HG03565 (cell line): Measurements from ENCODE around the gene SPIN1.

Experiments used
- ATAC-seq: cut with Tn5 transposase; IDR thresholded peaks from one replicate; pipeline ENCODE4 v1.9.1; 2021; ENCODE audit warnings: mild to moderate bottlenecking, moderate library complexity; ENCODE audit not compliant: unreplicated experiment

Gene SPIN1

GRCh38 chr9:88433583-88434255 is 45.5 kb downstream of the SPIN1 start:
- ATAC-seq, result no peak

GRCh38 chr9:88435336-88435735 is 47.1 kb downstream of the SPIN1 start:
- no peak for ATAC-seq

GRCh38 chr9:88436379-88436778 is 48.1 kb downstream of the SPIN1 start:
- no peak for ATAC-seq

GRCh38 chr9:88437210-88438146 is 49.2 kb downstream of the SPIN1 start:
- ATAC-seq, result no peak

- ATAC-seq, result no peak
Observed at GRCh38 chr9:88438811-88439210, 50.6 kb downstream of the SPIN1 start.

GRCh38 chr9:88441301-88442007 is 53.2 kb downstream of the SPIN1 start:
- no peak for ATAC-seq

GRCh38 chr9:88443480-88444113 is 55.4 kb downstream of the SPIN1 start:
- ATAC-seq, result no peak

GRCh38 chr9:88446728-88447127 is 58.5 kb downstream of the SPIN1 start:
- ATAC-seq, result no peak

GRCh38 chr9:88447431-88447830 is 59.2 kb downstream of the SPIN1 start:
- ATAC-seq, result no peak

GRCh38 chr9:88451160-88451559 is 62.9 kb downstream of the SPIN1 start:
- ATAC-seq, result no peak

- no peak for ATAC-seq
Observed at GRCh38 chr9:88458716-88459465, 70.6 kb downstream of the SPIN1 start.

GRCh38 chr9:88460587-88461332 is 72.5 kb downstream of the SPIN1 start:
- ATAC-seq, result no peak

- no peak for ATAC-seq
Observed at GRCh38 chr9:88462191-88462590, 73.9 kb downstream of the SPIN1 start.

- no peak for ATAC-seq
Observed at GRCh38 chr9:88464851-88465250, 76.6 kb downstream of the SPIN1 start.

GRCh38 chr9:88468226-88468625 is 80.0 kb downstream of the SPIN1 start:
- no peak for ATAC-seq

GRCh38 chr9:88476491-88477271 is 88.4 kb downstream of the SPIN1 start:
- no peak for ATAC-seq

GRCh38 chr9:88477300-88477751 is 89.1 kb downstream of the SPIN1 start:
- ATAC-seq, result no peak

GRCh38 chr9:88478246-88478645 is 90.0 kb downstream of the SPIN1 start:
- no peak for ATAC-seq

GRCh38 chr9:88481933-88482332 is 93.7 kb downstream of the SPIN1 start:
- ATAC-seq, result no peak
